ENCODE data around the gene SIL1. TPM values are rescaled to one million over a fixed set of nuclear protein-coding genes. Genes with fewer than 3 reads are reported as not detected.

Gene SIL1
- total RNA-seq (ENCODE audit: low replicate concordance): 101 and 184 TPM in 2 replicates

DNA sequence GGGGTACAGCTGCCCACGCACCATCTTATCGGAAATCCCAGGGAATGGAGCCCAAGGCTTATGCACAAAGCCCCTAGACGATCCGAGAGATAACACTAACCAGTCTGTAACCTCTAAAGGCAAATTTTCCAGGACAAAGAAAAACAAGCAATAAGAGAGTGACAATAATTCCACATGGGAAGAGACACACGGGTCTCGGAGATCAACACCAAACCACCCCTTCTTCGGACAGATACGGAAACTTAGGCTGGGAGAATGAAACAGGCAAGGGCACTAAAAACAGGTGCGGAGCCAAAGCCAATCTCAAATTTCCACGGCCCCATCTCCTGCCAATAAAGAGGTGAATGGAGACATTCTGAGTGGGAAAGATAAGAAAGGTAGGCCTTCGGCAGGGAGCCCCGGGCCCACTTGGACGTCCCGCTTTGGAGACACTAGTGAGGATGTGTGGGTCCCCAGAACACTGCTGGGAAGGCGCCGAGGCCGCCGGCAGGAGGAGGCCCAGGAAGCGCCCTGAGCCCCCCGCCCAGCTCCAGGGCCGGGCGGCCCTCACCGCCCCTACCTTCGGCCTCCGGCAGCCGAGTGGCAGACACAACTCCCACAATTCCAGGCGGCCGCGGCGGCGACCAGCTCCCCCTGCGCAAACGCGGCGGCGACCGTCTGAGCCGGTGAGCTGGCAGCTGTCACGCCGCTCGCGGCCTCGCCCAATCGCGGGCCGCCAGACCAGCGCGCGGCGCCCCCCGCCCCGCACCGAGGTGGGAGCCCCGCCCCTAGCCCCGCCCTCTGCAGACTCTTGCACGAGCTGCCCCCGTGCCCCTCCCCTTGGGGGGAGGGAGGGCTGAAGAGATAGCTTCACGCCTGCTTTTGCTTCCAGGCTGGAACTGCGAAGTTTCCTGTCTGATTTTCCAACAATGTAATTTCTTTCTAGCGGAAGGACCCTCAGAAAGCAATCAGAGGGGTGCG, at the start of gene SIL1:
Gene SIL1 (minus strand): TSS at position 659 of the 960 bp plus-strand sequence. CDS start 70,525 bp downstream, outside the sequence.

Other genes starting within 250 kb of the SIL1 start
- 166 and 196 TPM in 2 replicates for gene MATR3, start 95.4 kb upstream of the SIL1 start, total RNA-seq (ENCODE audit: low replicate concordance)
- 71.9 and 104 TPM in 2 replicates for gene PAIP2, start 143.5 kb upstream of the SIL1 start, total RNA-seq (ENCODE audit: low replicate concordance)
- not detected in 2 replicates for gene SLC23A1, start 184.9 kb upstream of the SIL1 start, total RNA-seq (ENCODE audit: low replicate concordance)
- gene MZB1, start 191.5 kb upstream of the SIL1 start, total RNA-seq (ENCODE audit: low replicate concordance): not detected in 2 replicates
- gene PROB1, start 196.7 kb upstream of the SIL1 start, total RNA-seq (ENCODE audit: low replicate concordance): 0.35 and 0.38 TPM in 2 replicates
- 3.5 and 7.9 TPM in 2 replicates for gene SPATA24, start 205.7 kb upstream of the SIL1 start, total RNA-seq (ENCODE audit: low replicate concordance)
- gene DNAJC18, start 241.2 kb upstream of the SIL1 start, total RNA-seq (ENCODE audit: low replicate concordance): 4.8 and 7.5 TPM in 2 replicates

Data from smooth muscle cell of the coronary artery (primary cell).